ENCODE data around the gene KLHL5.

Gene KLHL5

GRCh38 chr4:39044956-39045826 is 16.8 kb upstream of the KLHL5 start:
- DNase-seq = peak; percentile 21

DNA sequence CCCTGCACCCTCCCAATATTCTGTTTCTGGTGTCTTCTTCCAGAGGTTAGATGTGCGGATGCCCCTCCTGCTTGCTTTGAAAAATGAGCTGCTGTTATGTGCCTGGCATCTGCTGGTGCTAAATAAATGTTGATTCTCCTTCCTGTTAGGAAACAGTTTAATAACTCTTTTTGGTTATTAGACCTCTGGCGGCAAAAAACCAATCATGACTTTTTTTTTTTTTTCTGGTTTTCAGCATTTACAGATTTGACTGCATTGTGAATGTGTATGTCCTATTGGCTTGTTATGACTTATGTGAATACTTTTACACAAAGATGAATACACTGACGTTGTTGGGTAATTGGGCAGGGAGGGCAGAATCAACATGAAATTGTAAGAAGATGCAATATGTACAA is 16.2 kb upstream of the KLHL5 start:
- no peak for DNase-seq

GRCh38 chr4:39046249-39046648 is 15.8 kb upstream of the KLHL5 start:
- DNase-seq = no peak

GRCh38 chr4:39047681-39048080 is 14.4 kb upstream of the KLHL5 start:
- no peak for DNase-seq

DNA sequence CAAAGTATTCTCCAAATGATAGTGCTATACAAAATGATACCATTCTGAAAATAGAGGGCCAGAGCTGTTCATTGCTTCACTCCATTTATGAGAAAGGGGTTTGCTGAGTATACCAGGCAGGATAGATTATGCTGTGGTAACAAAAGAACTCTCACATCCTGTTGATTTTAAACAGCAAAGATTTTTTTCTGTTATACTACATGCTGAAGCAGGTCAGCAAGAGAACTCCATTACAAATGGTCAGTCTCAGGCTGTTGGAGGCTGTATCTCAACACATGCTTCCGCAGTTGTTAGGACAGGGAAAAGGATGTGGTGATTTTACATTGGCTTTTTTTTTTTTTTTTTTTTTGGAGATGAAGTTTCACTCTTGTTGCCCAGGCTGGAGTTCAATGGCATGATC is 13.7 kb upstream of the KLHL5 start:
- DNase-seq = no peak

GRCh38 chr4:39050590-39050989 is 11.4 kb upstream of the KLHL5 start:
- DNase-seq = no peak

DNA sequence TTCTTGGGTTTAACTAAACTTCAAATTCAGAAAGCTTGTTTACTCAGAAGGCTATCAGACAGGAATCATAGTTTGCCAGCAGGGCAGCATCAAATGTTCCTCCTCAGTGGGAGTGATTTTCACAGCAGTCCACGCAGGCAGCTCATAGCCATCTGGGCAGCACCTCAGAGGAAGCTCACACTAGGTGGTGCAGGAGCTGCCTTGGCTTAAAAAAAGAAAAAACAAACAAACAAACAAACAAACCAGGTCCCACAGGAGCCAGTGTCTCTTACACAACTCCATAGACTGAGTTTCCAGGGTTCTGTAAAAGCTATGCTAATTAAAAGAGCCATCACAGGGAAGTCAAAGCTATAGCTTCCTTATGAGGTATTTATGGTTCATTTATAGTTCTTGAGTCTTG is 10.5 kb upstream of the KLHL5 start:
- DNase-seq = no peak

- DNase-seq = no peak
Observed at GRCh38 chr4:39053983-39054382, 8.0 kb upstream of the KLHL5 start.

DNA sequence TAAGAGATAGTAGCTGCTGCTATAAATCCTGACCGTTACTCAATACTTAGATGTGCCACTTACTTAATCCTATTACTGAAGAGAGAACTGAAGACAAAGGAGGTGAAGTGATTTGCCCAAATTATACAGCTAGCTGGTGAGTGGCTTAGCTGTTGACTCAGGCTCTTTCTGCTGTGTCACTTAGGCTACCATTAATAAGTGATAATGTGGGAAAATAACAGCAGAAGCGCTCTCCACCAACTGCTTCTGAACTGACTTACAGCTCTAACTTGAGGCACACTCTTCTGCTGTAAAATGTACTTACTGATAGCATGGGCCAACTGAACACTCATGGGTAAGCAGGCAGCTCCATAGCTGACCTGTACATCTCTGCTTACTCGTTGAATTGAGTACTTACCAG is 7.5 kb upstream of the KLHL5 start:
- DNase-seq = no peak

DNA sequence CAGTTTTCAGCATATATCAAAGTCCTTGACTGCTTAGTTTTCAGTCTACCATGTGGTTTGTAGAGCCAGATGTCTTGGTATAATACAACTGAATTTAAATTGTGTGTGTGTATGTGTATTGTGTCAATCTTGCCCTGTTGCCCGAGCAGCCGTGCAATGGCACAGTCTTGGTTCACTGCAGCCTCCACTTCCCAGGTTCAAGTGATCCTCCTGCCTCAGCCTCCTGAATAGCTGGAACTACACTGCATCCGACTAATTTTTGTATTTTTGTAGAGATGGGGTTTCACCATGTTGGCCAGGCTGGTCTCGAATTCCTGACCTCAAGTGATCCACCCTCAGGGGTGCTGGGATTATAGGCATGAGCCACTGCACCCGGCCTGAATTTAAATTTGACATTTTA is 6.0 kb upstream of the KLHL5 start:
- DNase-seq = no peak

- DNase-seq = no peak
Observed at GRCh38 chr4:39061457-39061856, 575 bp upstream of the KLHL5 start.

DNA sequence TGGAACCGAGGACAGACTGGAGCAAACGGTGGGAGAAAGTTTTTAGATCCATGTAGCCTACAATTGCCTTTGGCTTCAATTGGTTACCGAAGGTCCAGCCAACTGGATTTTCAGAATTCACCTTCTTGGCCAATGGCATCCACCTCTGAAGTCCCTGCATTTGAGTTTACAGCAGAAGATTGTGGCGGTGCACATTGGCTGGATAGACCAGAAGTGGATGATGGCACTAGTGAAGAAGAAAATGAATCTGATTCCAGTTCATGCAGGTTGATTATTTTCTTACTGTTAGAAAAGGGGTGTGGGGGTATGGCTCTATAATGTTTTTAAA is 702 bp downstream of the KLHL5 start:
- DNase-seq = no peak

- no peak for DNase-seq
Observed at GRCh38 chr4:39063430-39063829, 1.4 kb downstream of the KLHL5 start.

- no peak for DNase-seq
Observed at GRCh38 chr4:39066371-39066770, 4.3 kb downstream of the KLHL5 start.

- DNase-seq = no peak
Observed at GRCh38 chr4:39067031-39067430, 5.0 kb downstream of the KLHL5 start.

DNA sequence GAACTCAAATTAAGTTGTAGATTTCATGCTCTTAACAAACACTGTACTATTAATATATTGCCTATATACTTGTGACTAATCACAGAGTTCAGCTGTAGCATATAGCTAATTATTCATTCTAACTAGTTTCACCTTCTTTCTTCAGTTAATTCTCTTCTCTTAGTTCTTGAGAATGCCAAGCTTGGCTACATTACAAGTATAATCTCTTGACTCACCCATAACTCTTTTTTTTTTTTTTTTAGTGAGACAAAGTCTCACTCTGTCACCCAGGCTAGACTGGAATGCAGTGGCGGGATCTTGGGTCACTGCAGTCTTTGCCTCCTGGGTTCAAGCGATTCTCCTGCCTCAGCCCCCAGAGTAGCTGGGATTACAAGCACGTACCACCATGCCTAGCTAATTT is 5.4 kb downstream of the KLHL5 start:
- no peak for DNase-seq

GRCh38 chr4:39068907-39069306 is 6.9 kb downstream of the KLHL5 start:
- no peak for DNase-seq

GRCh38 chr4:39078829-39079228 is 16.8 kb downstream of the KLHL5 start:
- DNase-seq = no peak

DNA sequence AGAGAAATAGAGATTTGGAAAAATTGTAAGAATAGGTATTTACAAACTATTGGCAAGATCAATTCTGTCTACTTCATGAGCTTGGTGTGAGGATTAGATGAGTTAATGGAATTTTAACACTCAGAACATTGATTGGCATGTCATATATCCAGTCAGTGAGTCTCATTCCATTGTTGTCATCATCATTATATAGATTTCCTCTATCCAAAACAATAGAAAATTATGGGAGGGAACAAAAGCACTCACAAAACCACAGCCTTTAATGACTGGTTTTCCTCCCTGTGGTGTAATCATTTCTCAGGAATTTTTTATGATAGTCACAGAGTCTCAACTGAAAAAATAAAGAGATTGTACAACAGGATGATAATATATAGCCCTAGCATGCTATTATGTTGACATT is 21.1 kb downstream of the KLHL5 start:
- no peak for DNase-seq

DNA sequence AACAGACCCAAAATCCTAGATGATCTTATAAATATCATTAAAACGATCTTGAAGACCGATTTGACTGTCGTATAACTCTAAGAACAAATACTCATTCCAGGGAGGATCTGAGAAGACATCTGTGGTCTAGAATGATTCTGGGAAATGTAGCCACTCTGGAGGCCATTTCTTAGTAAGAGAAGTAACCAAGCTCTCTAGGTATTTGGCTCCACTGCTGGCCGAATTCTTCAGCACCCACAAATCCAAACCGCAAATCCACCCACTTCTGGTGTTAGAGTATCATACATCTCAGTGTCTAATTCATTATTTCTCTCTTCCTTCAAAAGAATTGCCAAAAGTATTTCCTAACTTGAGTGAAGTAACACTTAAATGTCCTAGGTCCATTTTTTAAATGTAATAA is 23.9 kb downstream of the KLHL5 start:
- DNase-seq = no peak

DNA sequence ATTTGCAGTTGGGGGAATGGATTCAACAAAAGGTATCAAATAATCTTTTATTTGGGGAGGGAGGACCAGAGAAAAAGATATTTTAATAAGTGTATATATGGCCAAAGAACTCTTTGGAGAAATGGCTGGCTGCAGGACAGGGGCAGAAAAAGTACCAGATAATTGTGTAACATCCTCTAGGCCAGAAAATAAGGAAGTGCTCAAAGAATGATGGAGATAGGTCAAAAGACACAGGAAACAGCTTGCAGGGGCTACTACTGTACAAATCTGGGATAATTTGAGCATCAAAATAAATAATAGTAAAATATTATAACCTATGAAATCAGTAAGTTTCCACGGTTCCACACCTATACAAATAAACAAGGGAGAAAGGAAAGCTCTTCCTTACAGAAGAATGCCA is 34.8 kb downstream of the KLHL5 start:
- DNase-seq = no peak

DNA sequence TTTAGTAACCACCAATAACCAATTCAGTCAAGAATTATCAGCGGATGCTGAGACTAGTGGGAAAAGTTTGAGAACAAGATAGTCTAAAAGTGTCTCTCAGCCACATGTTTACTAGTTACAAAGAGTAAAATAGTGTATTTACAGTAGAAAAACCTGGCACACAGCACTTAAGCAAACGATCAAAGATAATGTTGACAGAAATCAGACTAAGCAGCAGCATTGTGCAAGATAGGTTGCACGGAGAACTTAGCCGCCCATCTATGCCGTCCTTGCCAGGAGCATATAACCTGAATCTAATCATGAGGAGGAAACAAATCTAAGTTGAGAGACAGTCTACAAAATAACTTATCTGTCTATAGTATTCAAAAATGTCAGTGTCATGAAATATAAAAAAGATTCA is 35.3 kb downstream of the KLHL5 start:
- no peak for DNase-seq

DNA sequence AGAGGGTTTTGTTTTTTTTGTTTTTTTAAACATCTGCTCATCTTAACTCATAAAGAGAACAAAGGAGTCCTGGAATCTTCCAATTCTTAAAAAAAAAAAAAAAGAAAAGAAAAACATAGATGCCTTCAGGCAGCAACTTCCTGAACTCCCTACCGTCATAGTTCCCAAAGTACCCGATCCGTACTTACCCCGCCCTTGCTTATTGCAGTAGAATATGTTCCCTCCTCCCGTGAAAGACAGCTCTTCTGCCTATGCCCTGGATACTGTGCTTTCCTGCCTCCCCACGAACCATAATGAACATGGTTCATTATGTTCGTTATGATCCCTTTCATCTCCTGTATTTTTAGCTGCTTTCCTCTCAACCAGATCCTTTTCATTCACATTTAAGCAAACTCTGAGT is 40.3 kb downstream of the KLHL5 start:
- no peak for DNase-seq

DNA sequence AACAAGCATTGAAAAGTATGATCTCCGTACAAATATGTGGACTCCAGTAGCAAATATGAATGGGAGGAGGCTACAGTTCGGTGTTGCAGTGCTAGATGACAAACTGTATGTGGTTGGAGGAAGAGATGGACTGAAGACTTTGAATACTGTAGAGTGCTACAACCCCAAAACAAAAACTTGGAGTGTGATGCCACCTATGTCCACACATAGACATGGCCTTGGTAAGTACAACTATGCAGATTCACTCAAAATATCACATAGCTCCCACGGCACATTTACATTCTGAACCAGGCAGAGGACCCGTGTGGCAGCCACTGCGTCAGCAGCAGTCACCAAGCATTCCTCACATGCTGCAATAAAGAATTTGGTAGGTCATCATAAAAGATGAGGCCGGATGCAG is 41.3 kb downstream of the KLHL5 start:
- DNase-seq = no peak

DNA sequence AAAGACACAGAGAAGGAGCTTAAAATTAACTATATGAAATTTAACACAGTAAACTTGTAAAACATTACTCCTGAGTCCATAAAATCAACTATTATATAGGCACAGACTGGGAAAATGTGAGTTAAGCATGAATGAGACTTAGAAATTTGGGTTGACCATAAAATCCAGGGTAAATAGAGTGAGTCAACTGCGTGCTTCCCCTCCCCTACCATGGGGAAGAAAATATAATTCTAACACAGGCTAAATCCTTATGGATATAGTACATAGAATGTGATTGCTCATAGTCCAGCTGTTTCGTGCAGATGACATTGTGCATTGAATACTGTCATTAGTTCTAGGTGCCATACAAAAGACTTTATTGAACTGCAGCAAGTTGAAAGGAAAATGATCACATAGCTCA is 42.2 kb downstream of the KLHL5 start:
- DNase-seq = no peak

- DNase-seq = no peak
Observed at GRCh38 chr4:39106011-39106410, 44.0 kb downstream of the KLHL5 start.
